Measurements from ENCODE around the gene VSTM2L.
A peak's percentile ranks its signal among the peaks of the same experiment; 100 is the strongest.

Gene VSTM2L

GRCh38 chr20:37901654-37902503 is 1.0 kb upstream of the VSTM2L start:
- peak; percentile 7 for DNase-seq

- DNase-seq: no peak
Measured at GRCh38 chr20:37903317-37904007, 535 bp downstream of the VSTM2L start.

GRCh38 chr20:37904008-37904642 is 1.2 kb downstream of the VSTM2L start:
- no peak for DNase-seq

GRCh38 chr20:37904845-37905373 is 2.0 kb downstream of the VSTM2L start:
- no peak for DNase-seq

- no peak for DNase-seq
Measured at GRCh38 chr20:37905671-37906613, 3.0 kb downstream of the VSTM2L start.

GRCh38 chr20:37907330-37907676 is 4.4 kb downstream of the VSTM2L start:
- DNase-seq: no peak

GRCh38 chr20:37907677-37908401 is 4.9 kb downstream of the VSTM2L start:
- DNase-seq: no peak

- no peak for DNase-seq
Measured at GRCh38 chr20:37911261-37911660, 8.3 kb downstream of the VSTM2L start.

- DNase-seq: no peak
Measured at GRCh38 chr20:37911838-37912281, 8.9 kb downstream of the VSTM2L start.

- DNase-seq: no peak
Measured at GRCh38 chr20:37912874-37913273, 9.9 kb downstream of the VSTM2L start.

GRCh38 chr20:37913567-37914366 is 10.8 kb downstream of the VSTM2L start:
- no peak for DNase-seq

- no peak for DNase-seq
Measured at GRCh38 chr20:37914367-37914671, 11.4 kb downstream of the VSTM2L start.

- DNase-seq: peak; percentile 4
Measured at GRCh38 chr20:37914672-37915433, 11.9 kb downstream of the VSTM2L start.

GRCh38 chr20:37915434-37915787 is 12.5 kb downstream of the VSTM2L start:
- no peak for DNase-seq

- DNase-seq: no peak
Measured at GRCh38 chr20:37915800-37916570, 13.1 kb downstream of the VSTM2L start.

GRCh38 chr20:37917461-37917860 is 14.5 kb downstream of the VSTM2L start:
- no peak for DNase-seq

GRCh38 chr20:37918035-37918434 is 15.1 kb downstream of the VSTM2L start:
- no peak for DNase-seq

GRCh38 chr20:37919389-37920040 is 16.6 kb downstream of the VSTM2L start:
- no peak for DNase-seq

- DNase-seq: no peak
Measured at GRCh38 chr20:37920270-37920669, 17.3 kb downstream of the VSTM2L start.

Measured in CD4-positive, alpha-beta T cell treated with Interferon gamma for 1 hour (primary cell).